Spinal cord (tissue), 10 donors: ENCODE measurements around the gene SHISA9. TPM values are rescaled to one million over a fixed set of nuclear protein-coding genes. Genes with fewer than 3 reads are reported as not detected.

Experiments
- DNase-seq, 6 donors: peaks; one replicate each; pipeline versions ENCODE4 v3.0.0 to v3.0.0-alpha.2; 2013 to 2015; ENCODE audit warnings: low spot score in 6 of 6, low read depth in 4 of 6
- H3K27ac ChIP-seq: one replicate; pipeline ENCODE4 v1.5.1; 2013; ENCODE audit warnings: low read depth, low read length, control low read depth
- H3K27me3 ChIP-seq: one replicate; pipeline ENCODE4 v1.6.1; 2013; ENCODE audit warnings: low read length; ENCODE audit not compliant: control insufficient read depth, insufficient read depth
- H3K36me3 ChIP-seq: one replicate; pipeline ENCODE4 v1.6.1; 2013; ENCODE audit warnings: low read length; ENCODE audit not compliant: control insufficient read depth, insufficient read depth
- H3K4me1 ChIP-seq: one replicate; pipeline ENCODE4 v1.6.1; 2013; ENCODE audit warnings: low read length; ENCODE audit not compliant: control insufficient read depth, insufficient read depth
- H3K4me3 ChIP-seq: one replicate; pipeline ENCODE4 v1.5.1; 2013; ENCODE audit warnings: low read depth, low read length, control low read depth
- H3K9me3 ChIP-seq: one replicate; pipeline ENCODE4 v1.6.1; 2013; ENCODE audit warnings: low read length; ENCODE audit not compliant: control insufficient read depth, insufficient read depth
- WGBS: methylation state at CpG from one replicate; pipeline ENCODE4 v1.1.5; 2013; ENCODE audit warnings: missing lambda C conversion rate; ENCODE audit not compliant: insufficient coverage; 5-methylcytosine and 5-hydroxymethylcytosine counted together
- polyA plus RNA-seq, 2 donors: library from polyadenylated mRNA; unstranded; fragments of 120-200 nt; gene quantifications; one replicate each; pipeline ENCODE4 v1.2.1, GENCODE V29; 2013; ENCODE audit not compliant: insufficient read length in 2 of 2
- total RNA-seq, 2 donors: library from RNA; depleted of rRNA in 1 of 2; stranded (reverse); fragments of 120-200 nt in 1 of 2; fragments of >200 nt in 1 of 2; gene quantifications; one replicate each; pipeline versions ENCODE4 v1.2.3 to v1.2.4, GENCODE V29; 2013 to 2014
- donor health status: healthy.

Gene SHISA9
- total and polyA plus RNA-seq, 4 donors: 6.2 to 23.3 (median 14.7) TPM

DNA sequence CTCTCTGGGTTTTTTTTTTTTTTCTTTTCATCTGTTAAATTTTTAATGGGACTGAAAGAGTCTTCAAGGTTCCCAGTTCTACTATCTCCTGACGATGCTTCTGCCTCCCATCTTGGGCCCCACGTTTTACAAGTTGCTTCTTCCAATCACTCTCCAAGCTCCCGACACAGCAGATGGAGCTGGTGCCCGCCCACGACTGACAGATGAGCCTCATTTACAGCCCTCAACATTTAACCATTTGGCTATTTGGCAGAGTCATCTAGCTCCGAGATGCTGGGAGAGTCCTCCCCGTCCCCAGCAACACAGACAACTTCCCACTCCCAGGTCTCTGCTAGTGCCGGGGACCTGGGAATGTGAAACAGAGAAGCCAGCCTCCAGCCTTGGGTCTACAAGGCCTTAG lies 276.9 kb downstream of the SHISA9 start:
- DNase-seq: no peak
- H3K36me3 ChIP-seq: no peaks in the 10 kb centered on the region
- WGBS: 46% methylated on average over 6 of the region's 8 CpGs
- H3K4me3 ChIP-seq: no peak overlapping the region
- H3K9me3 ChIP-seq: no peaks in the 10 kb centered on the region
- no peaks in the 10 kb centered on the region for H3K27me3 ChIP-seq
- H3K4me1 ChIP-seq: no peaks in the 10 kb centered on the region
- H3K27ac ChIP-seq: no peak overlapping the region

GRCh38 chr16:13181432-13181831 lies 280.0 kb downstream of the SHISA9 start:
- no peaks in the 10 kb centered on the region for H3K36me3 ChIP-seq
- H3K4me1 ChIP-seq: no peaks in the 10 kb centered on the region
- H3K4me3 ChIP-seq: no peak overlapping the region
- H3K27me3 ChIP-seq: no peaks in the 10 kb centered on the region
- WGBS: 81% methylated on average over 3 of the region's 3 CpGs
- H3K27ac ChIP-seq: no peak overlapping the region
- DNase-seq: no peak
- no peaks in the 10 kb centered on the region for H3K9me3 ChIP-seq

DNA sequence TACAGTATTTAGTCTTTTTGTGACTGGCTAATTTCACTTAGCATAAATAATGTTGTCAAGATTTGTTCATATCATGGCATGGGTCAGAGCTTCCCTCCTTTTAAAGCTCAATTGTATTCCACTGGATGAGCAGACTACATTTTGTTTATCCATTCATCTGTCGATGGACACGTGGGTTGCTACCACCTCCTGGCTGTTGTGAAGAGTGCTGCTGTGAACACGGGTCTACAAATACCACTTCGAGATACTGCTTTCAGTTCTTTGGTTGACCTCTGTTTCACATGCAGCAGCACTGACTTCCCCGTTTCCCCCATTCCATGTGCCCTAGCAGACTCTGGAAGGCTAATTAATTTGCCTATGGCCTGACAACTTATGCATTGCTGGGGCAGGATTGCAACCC lies 285.4 kb downstream of the SHISA9 start:
- WGBS: 45% methylated on average over 5 of the region's 5 CpGs
- H3K4me1 ChIP-seq: no peaks in the 10 kb centered on the region
- peak in 1 of 6 donors; percentile 65 for DNase-seq
- no peak overlapping the region for H3K27ac ChIP-seq
- no peaks in the 10 kb centered on the region for H3K36me3 ChIP-seq
- H3K4me3 ChIP-seq: no peak overlapping the region
- no peaks in the 10 kb centered on the region for H3K27me3 ChIP-seq
- no peaks in the 10 kb centered on the region for H3K9me3 ChIP-seq

DNA sequence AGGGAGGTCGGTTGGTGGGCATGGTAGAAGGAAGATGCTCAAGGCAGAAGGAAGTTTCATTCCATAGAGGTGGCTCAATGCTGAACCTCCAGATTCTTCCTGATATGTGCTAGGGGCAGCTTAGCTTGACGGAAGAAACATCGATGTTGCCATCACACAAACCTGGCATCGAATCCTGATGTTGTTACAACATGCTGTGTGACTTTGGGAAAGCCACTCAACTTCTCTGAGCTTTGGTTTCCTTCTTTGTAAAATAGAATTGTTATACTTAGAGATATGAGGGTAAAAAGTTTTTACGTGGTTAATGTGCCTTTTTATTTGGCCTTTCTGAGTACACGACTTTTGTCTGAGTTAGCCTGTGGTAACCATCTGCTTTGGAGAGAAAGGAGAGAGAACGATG lies 287.9 kb downstream of the SHISA9 start:
- Histone ChIP-seq H3K27ac (no peak overlapping the region), H3K9me3 (no peaks in the 10 kb centered on the region), H3K4me1 (no peaks in the 10 kb centered on the region), H3K36me3 (no peaks in the 10 kb centered on the region), H3K27me3 (no peaks in the 10 kb centered on the region), H3K4me3 (no peak overlapping the region)
- no peak for DNase-seq
- 86% methylated on average over 7 of the region's 7 CpGs for WGBS

DNA sequence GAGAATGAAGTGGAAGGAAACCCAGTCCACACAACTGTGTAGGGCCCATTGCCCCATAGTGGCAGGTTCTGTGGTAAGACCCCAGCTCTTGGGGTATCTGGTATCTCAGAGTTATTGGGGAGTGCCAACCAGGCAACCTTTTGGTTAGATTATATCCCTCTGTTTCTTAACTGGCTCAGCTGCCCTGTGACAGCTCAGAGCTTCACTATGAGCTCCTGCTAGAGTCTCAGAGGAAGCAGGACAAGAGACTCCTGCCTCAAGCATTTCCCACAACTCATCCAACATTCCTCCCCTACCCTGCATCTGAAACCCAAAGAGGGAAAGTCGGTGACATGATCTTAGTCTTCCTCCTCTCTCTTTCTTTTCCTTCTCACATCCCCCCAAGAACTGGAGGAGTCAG lies 292.3 kb downstream of the SHISA9 start:
- Histone ChIP-seq H3K4me3 (no peak overlapping the region), H3K36me3 (no peaks in the 10 kb centered on the region), H3K9me3 (no peaks in the 10 kb centered on the region), H3K27ac (no peak overlapping the region), H3K27me3 (no peaks in the 10 kb centered on the region), H3K4me1 (no peaks in the 10 kb centered on the region)
- DNase-seq: no peak
- 100% methylated on average over 1 of the region's 1 CpG for WGBS

GRCh38 chr16:13194766-13195165 lies 293.4 kb downstream of the SHISA9 start:
- no peak for DNase-seq
- Histone ChIP-seq H3K4me3 (no peak overlapping the region), H3K9me3 (no peaks in the 10 kb centered on the region), H3K36me3 (no peaks in the 10 kb centered on the region), H3K27ac (no peak overlapping the region), H3K4me1 (no peaks in the 10 kb centered on the region), H3K27me3 (no peaks in the 10 kb centered on the region)
- 83% methylated on average over 1 of the region's 2 CpGs for WGBS

DNA sequence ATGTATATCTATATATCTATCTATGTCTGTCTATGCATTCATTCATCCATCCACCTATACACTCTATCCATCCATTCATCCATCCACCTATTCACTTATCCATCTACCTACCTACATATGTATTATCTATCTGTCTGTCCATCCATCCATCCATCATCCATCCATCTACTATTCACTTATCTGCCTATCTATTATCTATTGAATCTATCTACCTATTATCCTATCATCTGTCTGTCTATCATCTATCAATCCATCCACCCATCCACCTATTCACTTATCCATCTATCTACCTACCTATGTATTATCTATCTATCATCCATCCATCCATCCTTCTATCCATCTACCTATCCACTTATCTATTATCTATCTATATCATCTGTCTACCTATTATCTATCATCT lies 302.3 kb downstream of the SHISA9 start:
- Histone ChIP-seq H3K27me3 (no peaks in the 10 kb centered on the region), H3K4me1 (no peaks in the 10 kb centered on the region), H3K9me3 (no peaks in the 10 kb centered on the region), H3K36me3 (no peaks in the 10 kb centered on the region), H3K27ac (no peak overlapping the region), H3K4me3 (no peak overlapping the region)
- no peak for DNase-seq

DNA sequence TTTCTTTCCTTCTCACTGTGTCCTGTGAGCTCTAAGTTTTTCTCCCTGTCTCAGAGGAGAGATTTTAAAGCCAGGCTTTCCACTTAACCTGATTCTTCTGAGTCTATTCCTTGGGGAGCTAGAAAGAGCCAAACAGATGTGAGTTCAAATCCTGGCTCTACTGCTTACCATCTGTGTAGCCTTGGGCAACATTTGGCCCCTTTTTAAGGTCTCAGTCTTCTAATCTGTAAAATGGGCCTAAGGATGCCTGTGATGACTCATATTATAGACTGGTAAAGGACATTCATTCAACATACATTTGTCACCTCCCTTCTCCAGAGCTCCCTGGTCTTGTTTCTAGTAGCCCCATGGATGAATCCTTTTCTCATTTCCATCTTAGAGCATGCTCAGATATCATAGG lies 304.0 kb downstream of the SHISA9 start:
- Histone ChIP-seq H3K4me1 (no peaks in the 10 kb centered on the region), H3K9me3 (no peaks in the 10 kb centered on the region), H3K36me3 (no peaks in the 10 kb centered on the region), H3K27ac (no peak overlapping the region), H3K4me3 (no peak overlapping the region), H3K27me3 (no peaks in the 10 kb centered on the region)
- DNase-seq: no peak

GRCh38 chr16:13206606-13207005 lies 305.2 kb downstream of the SHISA9 start:
- no peaks in the 10 kb centered on the region for H3K36me3 ChIP-seq
- H3K9me3 ChIP-seq: no peaks in the 10 kb centered on the region
- no peaks in the 10 kb centered on the region for H3K4me1 ChIP-seq
- whole genome bisulfite sequencing: 82% methylated on average over 2 of the region's 4 CpGs
- H3K27me3 ChIP-seq: no peaks in the 10 kb centered on the region
- peak in 1 of 6 donors; percentile 54 for DNase-seq
- no peak overlapping the region for H3K27ac ChIP-seq
- H3K4me3 ChIP-seq: no peak overlapping the region

- H3K9me3 ChIP-seq: no peaks in the 10 kb centered on the region
- DNase-seq: peak in 1 of 6 donors; percentile 54
- H3K27me3 ChIP-seq: no peaks in the 10 kb centered on the region
- no CpG with 5 or more reads among the region's 5 CpGs for WGBS
- no peaks in the 10 kb centered on the region for H3K4me1 ChIP-seq
- H3K4me3 ChIP-seq: no peak overlapping the region
- H3K27ac ChIP-seq: no peak overlapping the region
- no peaks in the 10 kb centered on the region for H3K36me3 ChIP-seq
These were observed 305.8 kb downstream of the SHISA9 start for GRCh38 chr16:13207151-13207550.
